Measurements from ENCODE around the gene CTCFL.
"Not testable (repeated sequence)": the region's sequence is repeated elsewhere in the genome, so short reads cannot be mapped to it uniquely, and the experiment has no call there.

CTCFL gene

GRCh38 chr20:57536120-57536708 lies 11.3 kb upstream of the CTCFL start:
- no peak for DNase-seq (ENCODE audit: low spot score)

GRCh38 chr20:57535297-57535696 lies 10.4 kb upstream of the CTCFL start:
- DNase-seq (ENCODE audit: low spot score): no peak

GRCh38 chr20:57532104-57532503 lies 7.2 kb upstream of the CTCFL start:
- DNase-seq (ENCODE audit: low spot score): no peak

GRCh38 chr20:57530327-57530981 lies 5.5 kb upstream of the CTCFL start:
- no peak for DNase-seq (ENCODE audit: low spot score)

- DNase-seq (ENCODE audit: low spot score): no peak
These were observed 4.9 kb upstream of the CTCFL start for GRCh38 chr20:57529810-57530209.

- no peak for DNase-seq (ENCODE audit: low spot score)
These were observed 4.2 kb upstream of the CTCFL start for GRCh38 chr20:57529160-57529585.

- no peak for DNase-seq (ENCODE audit: low spot score)
These were observed 3.2 kb upstream of the CTCFL start for GRCh38 chr20:57528148-57528547.

- no peak for DNase-seq (ENCODE audit: low spot score)
These were observed 2.8 kb upstream of the CTCFL start for GRCh38 chr20:57527728-57528127.

GRCh38 chr20:57526885-57527460 lies 2.0 kb upstream of the CTCFL start:
- no peak for DNase-seq (ENCODE audit: low spot score)

GRCh38 chr20:57526087-57526884 lies 1.3 kb upstream of the CTCFL start:
- DNase-seq (ENCODE audit: low spot score): no peak

- DNase-seq (ENCODE audit: low spot score): no peak
These were observed 567 bp upstream of the CTCFL start for GRCh38 chr20:57525328-57526086.

- no peak for DNase-seq (ENCODE audit: low spot score)
These were observed 1.2 kb downstream of the CTCFL start for GRCh38 chr20:57523782-57524181.

GRCh38 chr20:57522380-57523140 lies 2.4 kb downstream of the CTCFL start:
- DNase-seq (ENCODE audit: low spot score): no peak

- no peak for DNase-seq (ENCODE audit: low spot score)
These were observed 7.0 kb downstream of the CTCFL start for GRCh38 chr20:57517904-57518303.

GRCh38 chr20:57514273-57514751 lies 10.6 kb downstream of the CTCFL start:
- peak; percentile 83 for DNase-seq (ENCODE audit: low spot score)

GRCh38 chr20:57513199-57513598 lies 11.7 kb downstream of the CTCFL start:
- no peak for DNase-seq (ENCODE audit: low spot score)

- DNase-seq (ENCODE audit: low spot score): no peak
These were observed 12.5 kb downstream of the CTCFL start for GRCh38 chr20:57512432-57512831.

- not testable (repeated sequence) for DNase-seq (ENCODE audit: low spot score)
These were observed 13.2 kb downstream of the CTCFL start for GRCh38 chr20:57511709-57512108.

- peak; percentile 75 for DNase-seq (ENCODE audit: low spot score)
These were observed 15.2 kb downstream of the CTCFL start for GRCh38 chr20:57509665-57510237.

GRCh38 chr20:57508831-57509230 lies 16.1 kb downstream of the CTCFL start:
- DNase-seq (ENCODE audit: low spot score): no peak

- no peak for DNase-seq (ENCODE audit: low spot score)
These were observed 16.6 kb downstream of the CTCFL start for GRCh38 chr20:57508381-57508780.
